Measurements from ENCODE around the gene KCNH1.
"Not testable (repeated sequence)": the region's sequence is repeated elsewhere in the genome, so short reads cannot be mapped to it uniquely, and the experiment has no call there.

KCNH1 gene

GRCh38 chr1:211092955-211093354, 41.0 kb downstream of the KCNH1 start:
- DNase-seq: no peak

- no peak for DNase-seq
Observed at GRCh38 chr1:211091867-211092266, 42.1 kb downstream of the KCNH1 start.

- DNase-seq: no peak
Observed at GRCh38 chr1:211089536-211089935, 44.4 kb downstream of the KCNH1 start.

GRCh38 chr1:211088156-211088555, 45.8 kb downstream of the KCNH1 start:
- DNase-seq: no peak

- no peak for DNase-seq
Observed at GRCh38 chr1:211082824-211083223, 51.1 kb downstream of the KCNH1 start.

- not testable (repeated sequence) for DNase-seq
Observed at GRCh38 chr1:211081447-211081846, 52.5 kb downstream of the KCNH1 start.

GRCh38 chr1:211068976-211069375, 65.0 kb downstream of the KCNH1 start:
- no peak for DNase-seq

- no peak for DNase-seq
Observed at GRCh38 chr1:211066781-211067384, 67.1 kb downstream of the KCNH1 start.

- not testable (repeated sequence) for DNase-seq
Observed at GRCh38 chr1:211041838-211042237, 92.1 kb downstream of the KCNH1 start.

GRCh38 chr1:211037095-211037494, 96.9 kb downstream of the KCNH1 start:
- DNase-seq: no peak

- no peak for DNase-seq
Observed at GRCh38 chr1:211036381-211037060, 97.4 kb downstream of the KCNH1 start.

GRCh38 chr1:211035821-211036380, 98.0 kb downstream of the KCNH1 start:
- DNase-seq: no peak

GRCh38 chr1:211033921-211034525, 99.9 kb downstream of the KCNH1 start:
- DNase-seq: no peak

- no peak for DNase-seq
Observed at GRCh38 chr1:211024901-211025300, 109.0 kb downstream of the KCNH1 start.

GRCh38 chr1:211019266-211019665, 114.7 kb downstream of the KCNH1 start:
- DNase-seq: no peak

- no peak for DNase-seq
Observed at GRCh38 chr1:211018690-211019089, 115.3 kb downstream of the KCNH1 start.

GRCh38 chr1:211017075-211017718, 116.8 kb downstream of the KCNH1 start:
- DNase-seq: no peak

- DNase-seq: no peak
Observed at GRCh38 chr1:211014275-211014674, 119.7 kb downstream of the KCNH1 start.

- DNase-seq: no peak
Observed at GRCh38 chr1:211013346-211014240, 120.4 kb downstream of the KCNH1 start.

- not testable (repeated sequence) for DNase-seq
Observed at GRCh38 chr1:211011128-211011527, 122.8 kb downstream of the KCNH1 start.

- DNase-seq: no peak
Observed at GRCh38 chr1:211009944-211010343, 124.0 kb downstream of the KCNH1 start.

- no peak for DNase-seq
Observed at GRCh38 chr1:211007830-211008229, 126.1 kb downstream of the KCNH1 start.

Data from NCI-H1436 (cell line).